ENCODE data around the gene RNLS. TPM values are rescaled to one million over a fixed set of nuclear protein-coding genes. Genes with fewer than 3 reads are reported as not detected.
A peak's percentile ranks its signal among the peaks of the same experiment; 100 is the strongest.

Gene RNLS
- total RNA-seq, 4 donors from 2014 or later, result 8.7 to 19.7 (median 12.9) TPM

DNA sequence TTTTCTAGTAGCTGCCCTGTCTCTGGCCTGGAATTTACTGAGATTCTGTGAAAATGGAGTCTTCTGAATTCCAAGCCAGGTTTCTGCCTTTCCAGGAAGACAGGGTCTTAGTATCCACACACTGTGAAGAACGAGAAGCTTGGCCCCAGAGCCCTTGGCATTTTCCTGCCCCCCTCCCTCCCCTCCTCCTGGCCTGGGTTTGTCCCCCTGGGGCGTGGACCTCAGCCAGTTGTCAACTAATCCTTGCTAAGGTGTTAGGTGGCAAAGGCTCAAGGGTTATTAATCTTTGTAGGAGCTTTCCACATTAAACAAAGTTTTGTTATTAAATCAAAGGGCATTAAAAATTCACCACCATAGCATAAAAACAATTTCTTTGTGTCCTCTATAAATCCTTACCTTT, 329.5 kb downstream of the RNLS start:
- Histone ChIP-seq H3K27ac (peak overlapping the region; percentile 80 to 81), H3K4me3 (no peak overlapping the region)
- TF ChIP-seq CTCF (IDR thresholded peaks at IDR 0.05), result no peak
- TF ChIP-seq POLR2A (IDR thresholded peaks at IDR 0.05), result no peak

GRCh38 chr10:88253128-88253527, 330.0 kb downstream of the RNLS start:
- Histone ChIP-seq H3K4me1 (peaks cover 0 to 5% of the 10 kb centered on the region in 2 donors), H3K27me3 (no peaks in the 10 kb centered on the region), H3K4me3 (no peak overlapping the region), H3K27ac (peak overlapping the region; percentile 80 to 81), H3K36me3 (no peaks in the 10 kb centered on the region), H3K9me3 (no peaks in the 10 kb centered on the region)
- TF ChIP-seq CTCF (IDR thresholded peaks at IDR 0.05) (no peak), POLR2A (IDR thresholded peaks at IDR 0.05) (no peak)
- no peak for DNase-seq
- intact Hi-C loops (cut with DNase I; ENCODE audit: low total_unique reads), result no loop called here

More for the DNA sequence above, 329.5 kb downstream of the RNLS start:
- Histone ChIP-seq H3K36me3 (no peaks in the 10 kb centered on the region), H3K27me3 (no peaks in the 10 kb centered on the region), H3K4me1 (peaks cover 0 to 5% of the 10 kb centered on the region in 2 donors), H3K9me3 (no peaks in the 10 kb centered on the region)
- DNase-seq, result no peak
- intact Hi-C loops (cut with DNase I; ENCODE audit: low total_unique reads), result no loop called here

GRCh38 chr10:88249450-88249849, 333.7 kb downstream of the RNLS start:
- no peak for DNase-seq
- intact Hi-C loops (cut with DNase I; ENCODE audit: low total_unique reads), result no loop called here
- Histone ChIP-seq H3K27me3 (no peaks in the 10 kb centered on the region), H3K4me1 (peaks cover 5 to 10% of the 10 kb centered on the region in 2 donors), H3K36me3 (no peaks in the 10 kb centered on the region), H3K9me3 (no peaks in the 10 kb centered on the region), H3K4me3 (no peak overlapping the region), H3K27ac (no peak overlapping the region)
- TF ChIP-seq POLR2A (IDR thresholded peaks at IDR 0.05), result no peak
- no peak for TF ChIP-seq CTCF (IDR thresholded peaks at IDR 0.05)

GRCh38 chr10:88246675-88247074, 336.4 kb downstream of the RNLS start:
- no peak overlapping the region for H3K4me3 ChIP-seq
- intact Hi-C loops (cut with DNase I; ENCODE audit: low total_unique reads), result no loop called here
- no peaks in the 10 kb centered on the region for H3K27me3 ChIP-seq
- H3K9me3 ChIP-seq, result no peaks in the 10 kb centered on the region
- H3K36me3 ChIP-seq, result no peaks in the 10 kb centered on the region
- H3K4me1 ChIP-seq, result peaks cover 0 to 10% of the 10 kb centered on the region in 2 donors
- no peak for TF ChIP-seq CTCF (IDR thresholded peaks at IDR 0.05)
- TF ChIP-seq POLR2A (IDR thresholded peaks at IDR 0.05), result no peak
- no peak for DNase-seq
- peak overlapping the region; percentile 79 to 86 for H3K27ac ChIP-seq

GRCh38 chr10:88245974-88246511, 337.1 kb downstream of the RNLS start:
- intact Hi-C loops (cut with DNase I; ENCODE audit: low total_unique reads), result no loop called here
- peak; percentile 57 to 72 for DNase-seq

More at GRCh38 chr10:88245974-88246511, 337.1 kb downstream of the RNLS start:
- TF ChIP-seq POLR2A (IDR thresholded peaks at IDR 0.05) (no peak), CTCF (IDR thresholded peaks at IDR 0.05) (no peak)
- Histone ChIP-seq H3K4me1 (peaks cover 0 to 10% of the 10 kb centered on the region in 2 donors), H3K4me3 (peak overlapping the region in 1 of 2 donors; percentile 14), H3K27me3 (no peaks in the 10 kb centered on the region), H3K27ac (peak overlapping the region; percentile 79 to 86), H3K9me3 (no peaks in the 10 kb centered on the region), H3K36me3 (no peaks in the 10 kb centered on the region)
